ENCODE data around the gene PRDM16.
"Not testable (repeated sequence)": the region's sequence is repeated elsewhere in the genome, so short reads cannot be mapped to it uniquely, and the experiment has no call there.

PRDM16 gene

GRCh38 chr1:3148171-3148570, 79.2 kb downstream of the PRDM16 start:
- DNase-seq: no peak

GRCh38 chr1:3149277-3149676, 80.3 kb downstream of the PRDM16 start:
- DNase-seq: no peak

- no peak for DNase-seq
Observed at GRCh38 chr1:3151456-3151855, 82.5 kb downstream of the PRDM16 start.

DNA sequence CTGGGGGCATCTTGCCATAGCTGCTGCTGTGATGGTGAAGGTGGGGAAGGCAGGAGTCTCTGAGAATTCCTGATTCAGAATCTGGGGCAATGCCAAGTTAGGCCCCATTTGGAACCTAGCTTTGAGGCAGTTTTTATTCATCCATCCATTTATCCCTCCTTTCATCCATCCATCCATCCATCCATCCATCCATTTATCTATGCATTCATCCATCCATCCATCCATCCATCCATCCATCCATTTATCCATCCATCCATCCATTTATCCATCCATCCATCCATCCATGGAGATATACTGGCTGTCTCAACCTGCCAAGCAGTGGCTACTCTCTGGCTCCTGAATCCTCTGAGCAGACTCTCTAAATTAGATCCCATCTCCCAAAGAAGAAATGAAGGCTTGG, 83.1 kb downstream of the PRDM16 start:
- no peak for DNase-seq

DNA sequence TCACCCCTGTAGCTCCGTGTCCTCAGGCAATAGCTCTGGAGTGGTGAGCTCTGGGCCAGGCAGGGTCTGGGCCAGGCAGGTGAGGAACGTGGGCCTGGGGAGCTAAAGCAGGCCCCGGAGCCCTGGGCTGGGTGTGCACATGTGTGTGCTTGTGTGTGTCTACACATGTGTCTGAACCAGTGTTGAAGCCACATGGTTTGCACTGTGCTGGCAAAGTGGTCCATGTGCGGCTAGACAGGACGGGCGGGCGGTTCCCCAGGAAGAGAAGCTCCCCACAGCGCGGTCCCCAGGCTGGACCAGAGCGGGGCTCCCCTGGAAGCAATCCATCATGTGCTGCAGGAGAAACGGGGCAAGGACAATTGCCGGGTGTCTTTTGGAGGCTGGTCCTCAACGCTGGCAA, 84.2 kb downstream of the PRDM16 start:
- DNase-seq: no peak

- no peak for DNase-seq
Observed at GRCh38 chr1:3153902-3154795, 85.1 kb downstream of the PRDM16 start.

DNA sequence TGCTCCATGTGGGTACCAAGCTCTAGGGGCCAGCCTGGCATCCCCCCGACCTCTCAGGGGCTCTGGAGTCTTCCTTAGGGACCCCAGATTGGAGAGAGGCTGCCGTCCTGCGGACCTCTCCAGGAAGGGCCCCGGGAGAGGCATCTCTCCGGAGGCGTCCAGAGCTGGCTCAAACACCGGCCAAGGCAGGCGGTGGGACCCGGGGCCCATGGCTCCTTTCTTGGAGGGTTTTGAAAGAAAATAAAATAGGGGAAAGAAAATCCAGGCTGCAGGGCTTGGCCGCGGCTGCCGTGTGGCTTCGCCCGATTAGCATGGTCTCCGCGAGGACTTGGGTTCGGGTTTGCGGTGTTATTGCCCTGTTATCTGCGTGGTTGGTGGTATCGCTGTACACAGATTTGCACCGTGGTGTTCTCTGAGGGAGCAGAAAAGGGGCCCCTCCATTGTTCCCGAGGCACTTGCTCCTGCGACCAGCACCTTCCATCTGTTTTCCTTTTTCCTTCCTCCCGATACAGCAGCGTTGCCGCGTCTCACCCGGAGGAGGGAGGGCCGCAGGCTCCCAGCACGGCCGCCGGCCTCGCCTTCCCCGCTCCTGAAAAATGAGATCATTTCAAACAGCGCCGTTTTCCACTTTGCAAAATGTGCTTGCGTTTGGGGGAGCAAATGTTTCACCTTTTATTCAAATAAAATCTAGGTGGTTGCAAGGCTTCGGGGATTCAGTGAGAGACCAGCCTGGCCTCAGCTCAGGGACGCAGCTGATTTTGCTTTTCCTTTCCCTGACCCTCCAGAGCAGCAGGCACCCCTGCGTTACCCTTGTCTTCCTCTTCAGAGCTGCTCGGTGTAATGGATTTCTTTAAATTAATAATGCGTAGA, 86.3 kb downstream of the PRDM16 start:
- DNase-seq: no peak

GRCh38 chr1:3155926-3156220, 86.9 kb downstream of the PRDM16 start:
- DNase-seq: no peak

DNA sequence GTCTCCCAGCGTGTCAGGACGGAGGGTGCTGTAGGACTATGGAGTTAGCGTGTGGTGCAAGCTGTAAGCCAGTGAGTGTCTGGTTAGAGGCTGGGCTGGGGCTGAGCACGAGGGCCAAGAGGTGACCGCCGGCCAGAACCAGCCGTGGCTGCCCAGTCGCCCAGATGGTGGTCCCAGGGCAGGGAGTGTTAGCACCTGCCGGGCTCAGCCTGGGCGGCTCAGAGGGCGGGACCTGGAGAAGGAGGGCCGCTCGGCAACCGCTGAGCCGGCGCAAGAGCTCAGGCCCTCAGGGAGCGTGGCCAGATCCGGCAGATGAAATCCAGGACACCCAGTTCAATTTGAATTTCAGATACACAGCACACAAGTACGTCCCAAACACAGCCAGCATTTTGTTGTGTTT, 87.9 kb downstream of the PRDM16 start:
- DNase-seq: no peak

DNA sequence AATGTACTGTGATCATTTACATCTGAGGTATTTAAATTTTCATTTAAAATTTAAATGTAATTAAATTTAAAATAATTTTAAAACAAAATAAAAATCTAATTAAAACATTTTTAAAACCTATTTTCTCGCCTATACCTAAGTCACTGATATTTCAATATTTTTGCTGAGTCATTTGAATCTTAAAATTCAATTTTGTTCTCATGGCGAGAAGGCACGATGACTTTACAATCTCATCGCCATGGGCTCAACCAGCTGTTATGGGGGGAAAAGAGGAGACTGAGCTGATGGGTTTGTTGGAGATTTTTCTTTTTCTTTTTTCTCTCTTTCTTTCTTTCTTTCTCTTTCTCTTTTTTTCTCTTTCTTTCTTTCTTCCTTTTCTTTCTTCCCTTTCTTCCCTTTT, 89.3 kb downstream of the PRDM16 start:
- DNase-seq: no peak

GRCh38 chr1:3159121-3159520, 90.1 kb downstream of the PRDM16 start:
- DNase-seq: no peak

GRCh38 chr1:3159996-3160395, 91.0 kb downstream of the PRDM16 start:
- no peak for DNase-seq

DNA sequence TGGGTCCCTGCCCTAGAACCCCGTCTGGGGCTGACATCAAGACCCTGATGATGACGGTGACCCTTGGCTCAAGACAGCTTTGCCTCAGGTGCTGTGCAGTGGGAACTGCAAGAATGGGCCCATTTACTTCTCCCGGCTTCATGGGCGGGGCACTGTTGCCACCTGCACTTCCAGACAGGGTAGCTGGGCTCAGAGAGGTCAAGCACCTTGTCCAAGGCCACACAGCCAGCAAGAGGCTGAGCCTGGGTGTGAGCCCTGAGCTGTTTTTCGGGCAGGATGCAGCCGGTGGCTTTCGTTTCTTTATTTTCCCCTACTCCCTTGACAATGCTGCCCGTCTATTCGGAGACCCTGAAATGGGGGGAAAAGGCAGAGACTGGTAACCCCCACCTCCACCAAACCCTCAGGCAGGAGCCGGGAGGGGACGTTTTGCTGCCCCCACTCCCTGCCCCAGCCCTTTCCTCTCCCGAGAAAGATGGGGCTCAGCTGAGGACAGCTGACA, 91.7 kb downstream of the PRDM16 start:
- no peak for DNase-seq

DNA sequence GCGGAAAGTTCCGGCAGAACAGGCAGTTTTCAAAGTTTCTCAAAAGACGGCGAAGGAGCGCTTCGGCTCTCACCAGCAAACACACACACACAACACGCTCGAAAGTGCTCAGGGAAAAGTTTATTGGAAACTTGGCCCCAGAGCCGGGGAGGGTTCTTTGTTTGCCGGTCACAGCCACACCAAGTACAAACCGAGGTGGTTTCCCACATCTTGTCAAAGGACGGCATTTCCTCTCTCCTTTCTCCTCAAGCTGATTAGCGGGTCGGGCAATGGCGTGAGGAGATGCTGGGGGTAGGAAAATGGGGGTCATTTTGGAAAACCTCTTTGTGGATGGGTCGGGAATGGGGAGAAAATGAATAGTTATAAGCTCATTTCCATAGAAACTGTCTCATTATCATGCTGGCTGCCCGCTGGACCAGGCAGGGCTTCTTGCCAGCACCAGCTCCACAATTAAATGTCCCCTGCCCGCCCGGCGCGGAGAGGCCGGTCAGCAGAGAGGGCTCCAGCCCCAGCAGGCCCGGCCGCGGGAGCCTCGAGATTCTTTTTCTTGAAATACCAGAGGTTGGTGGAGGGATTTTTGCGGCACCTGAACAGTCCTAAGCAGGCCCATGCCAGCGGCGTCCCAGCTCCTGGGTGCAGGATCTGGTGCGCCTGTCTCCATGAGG, 92.3 kb downstream of the PRDM16 start:
- no peak for DNase-seq

- DNase-seq: no peak
Observed at GRCh38 chr1:3162322-3162882, 93.4 kb downstream of the PRDM16 start.

DNA sequence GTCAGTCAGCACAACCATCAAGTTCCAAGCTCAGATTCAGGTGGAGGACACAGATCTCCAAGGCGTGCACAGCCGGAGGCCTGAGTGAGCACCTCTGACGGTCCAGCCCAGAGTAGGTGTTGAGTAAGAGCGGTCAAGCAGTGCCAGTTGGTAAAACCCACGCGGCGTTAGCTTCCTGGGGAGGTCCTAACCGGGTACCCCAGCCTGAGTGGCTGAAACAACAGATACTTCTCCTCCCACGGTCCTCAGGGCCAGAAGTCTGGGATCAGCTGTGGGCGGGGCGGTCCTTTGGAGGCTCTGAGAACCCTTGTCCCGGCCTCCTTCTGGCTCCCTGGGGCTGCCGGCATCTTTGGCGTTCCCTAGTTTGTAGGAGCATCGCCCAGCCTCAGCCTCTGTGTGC, 94.4 kb downstream of the PRDM16 start:
- DNase-seq: no peak

DNA sequence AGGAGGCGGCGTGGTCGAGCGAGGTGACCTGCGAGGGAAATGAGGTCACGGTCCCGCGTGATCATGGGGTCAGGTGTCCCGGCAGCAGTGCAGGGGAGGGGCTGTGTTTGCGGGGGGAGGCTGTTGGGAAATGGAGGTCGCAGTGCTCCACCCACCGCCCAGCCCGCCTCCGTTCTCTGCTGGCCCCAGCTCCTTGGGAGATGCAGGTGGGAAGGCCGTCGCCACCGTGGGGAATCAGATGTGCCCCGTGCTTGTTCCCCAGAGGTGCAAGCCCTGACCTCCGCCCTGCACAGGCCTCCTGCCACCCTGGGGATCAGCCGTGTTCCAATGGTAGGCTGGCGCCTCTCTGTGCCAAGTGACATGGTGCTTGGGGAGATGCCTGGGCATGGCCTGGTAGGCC, 95.7 kb downstream of the PRDM16 start:
- no peak for DNase-seq

DNA sequence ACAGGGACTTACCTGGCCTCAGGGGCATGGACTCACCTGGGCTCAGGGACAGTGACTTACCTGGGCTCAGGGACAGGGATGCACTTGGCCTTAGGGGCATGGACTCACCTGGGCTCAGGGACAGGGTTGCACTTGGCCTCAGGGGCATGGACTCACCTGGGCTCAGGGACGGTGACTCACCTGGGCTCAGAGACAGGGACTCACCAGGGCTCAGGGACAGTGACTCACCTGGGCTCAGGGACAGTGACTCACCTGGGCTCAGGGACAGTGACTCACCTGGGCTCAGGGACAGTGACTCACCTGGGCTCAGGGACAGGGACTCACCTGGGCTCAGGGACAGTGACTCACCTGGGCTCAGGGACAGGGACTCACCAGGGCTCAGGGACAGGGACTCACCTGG, 96.2 kb downstream of the PRDM16 start:
- not testable (repeated sequence) for DNase-seq

GRCh38 chr1:3166206-3166918, 97.4 kb downstream of the PRDM16 start:
- no peak for DNase-seq

- no peak for DNase-seq
Observed at GRCh38 chr1:3167255-3167654, 98.3 kb downstream of the PRDM16 start.

GRCh38 chr1:3168678-3169077, 99.7 kb downstream of the PRDM16 start:
- DNase-seq: no peak

- DNase-seq: no peak
Observed at GRCh38 chr1:3169665-3170356, 100.8 kb downstream of the PRDM16 start.
